Measurements from ENCODE around the gene ATG4A. TPM values are rescaled to one million over a fixed set of nuclear protein-coding genes. Genes with fewer than 3 reads are reported as not detected.

ATG4A gene
- total and polyA plus RNA-seq, 9 of the 15 experiments (the other 6 are each of a cell fraction or from before 2014, with no cell fraction given) = 7.3 to 24.5 (median 16.6) TPM

GRCh38 chrX:108091878-108092291 is 307 bp downstream of the ATG4A start (continued):
- TF ChIP-seq ZNF3 (CRISPR knock-in tag; IDR thresholded peaks at IDR 0.05) = no peak
- no peak for TF ChIP-seq E2F5 (CRISPR knock-in tag; IDR thresholded peaks at IDR 0.05)
- TF ChIP-seq ZNF444 (CRISPR knock-in tag; IDR thresholded peaks at IDR 0.05) = no peak
- peak in 2 of 3 experiments; percentile 1 to 81; a peak in 2 of 6 replicates for TF ChIP-seq ZBTB11 (CRISPR knock-in tag; IDR thresholded peaks at IDR 0.05)

- ChIA-PET CTCF (ENCODE audit: low intra/inter-chr PET ratio) (no interaction called here), POLR2A (no interaction called here)
- no TSS peak for BruUV-seq (replicated peaks)
- in situ Hi-C loops (cut with MboI) (no loop called here), intact Hi-C loops (cut with micrococcal nuclease) (no loop called here)
- Histone ChIP-seq H2AFZ (ENCODE audit: low read depth, low read length) (no peak overlapping the region), H4K20me1 (replicated peaks; ENCODE audit: control insufficient read depth, insufficient read depth, low read length) (no peaks in the 10 kb centered on the region), H3K4me2 (ENCODE audit: insufficient read depth, low read length) (no peak overlapping the region), H3K36me3 (ENCODE audit: control insufficient read depth, insufficient read depth, low read length) (no peaks in the 10 kb centered on the region), H3K4me3 (no peak overlapping the region), H3K9ac (ENCODE audit: insufficient read depth in 1 of 2, low read depth in 2 of 2, low read length in 2 of 2) (no peak overlapping the region), H3K27me3 (ENCODE audit: control insufficient read depth in 2 of 2, insufficient read depth in 2 of 2, low read length in 2 of 2) (no peaks in the 10 kb centered on the region), H3K9me1 (ENCODE audit: control insufficient read depth, insufficient read depth, low read length) (no peaks in the 10 kb centered on the region), H3K27ac (ENCODE audit: extremely low read depth, low read depth, low read length) (no peak overlapping the region), H3K79me2 (ENCODE audit: control insufficient read depth, insufficient read depth, low read length) (peaks cover 3% of the 10 kb centered on the region; the same call in 2 of the 3 replicates), H3K9me3 (replicated peaks; ENCODE audit: control insufficient read depth, insufficient read depth, low read depth, low read length) (no peaks in the 10 kb centered on the region), H3K4me1 (replicated peaks in 1 of 2; ENCODE audit: control insufficient read depth in 2 of 2, insufficient read depth in 2 of 2, low read length in 2 of 2) (no peaks in the 10 kb centered on the region)
- DNase-seq (ENCODE audit: extremely low read depth in 1 of 4, low spot score in 3 of 4) = no peak
- FAIRE-seq = no peak
- 65% methylated on average over 2 of the region's 2 CpGs for WGBS (ENCODE audit: insufficient coverage, low coverage, missing lambda C conversion rate)
- no peak for ATAC-seq
- TF ChIP-seq KAT8 (IDR thresholded peaks at IDR 0.05; ENCODE audit: low read depth) (no peak), RBM17 (IDR thresholded peaks at IDR 0.05; ENCODE audit: borderline replicate concordance, low read depth, low read length) (no peak), ZNF76 (CRISPR knock-in tag; IDR thresholded peaks at IDR 0.05; ENCODE audit: borderline replicate concordance) (no peak), ZBTB9 (CRISPR knock-in tag; IDR thresholded peaks at IDR 0.05) (no peak), CREB5 (CRISPR knock-in tag; IDR thresholded peaks at IDR 0.05) (no peak), NBN (IDR thresholded peaks at IDR 0.05; ENCODE audit: low read depth) (no peak), NCOA6 (IDR thresholded peaks at IDR 0.05) (no peak), BRF1 (IDR thresholded peaks at IDR 0.05; ENCODE audit: borderline replicate concordance, extremely low read depth, insufficient read length) (no peak)
Measured at GRCh38 chrX:108097380-108097779, 5.8 kb downstream of the ATG4A start.

All from K562 (cell line).